Raji (cell line): Measurements from ENCODE around the gene KLF16.

Source experiments
- POLR2A ChIP-seq: IDR thresholded peaks from 2 replicates; pipeline ENCODE4 v1.6.1; 2011; ENCODE audit warnings: low read depth, low read length, control low read depth; ENCODE audit not compliant: insufficient read depth

Gene KLF16

DNA sequence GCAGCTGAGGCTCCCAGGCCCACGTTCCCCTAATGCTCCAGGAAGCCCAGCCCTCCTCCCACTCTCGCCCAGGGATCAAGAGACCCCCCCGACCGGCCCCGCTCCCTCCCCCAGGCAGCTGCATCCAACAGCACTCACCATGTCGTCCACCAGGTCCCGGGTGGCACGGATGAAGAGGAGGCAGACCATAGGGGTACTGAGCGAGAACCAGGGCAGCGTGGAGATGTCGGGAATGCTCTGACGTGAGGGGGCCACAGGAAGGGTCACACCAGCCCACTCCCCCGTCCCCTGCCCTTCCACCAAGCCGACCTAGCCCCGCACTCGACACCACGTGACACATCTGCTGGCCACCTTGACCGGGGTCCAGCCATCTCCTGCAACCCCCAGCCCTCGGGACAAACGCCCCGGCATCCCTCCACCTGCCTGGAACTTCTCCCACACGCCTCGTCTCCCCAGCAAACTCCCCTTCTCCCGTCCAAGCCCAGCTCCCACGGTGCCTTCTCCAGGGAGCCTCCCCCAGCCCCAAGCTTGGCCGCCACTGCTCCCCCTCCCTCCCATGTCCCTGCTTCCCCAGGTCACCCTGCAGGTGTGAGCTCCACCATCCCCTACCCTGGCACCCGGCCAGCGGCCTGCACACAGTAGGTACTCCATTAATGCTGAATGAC is 56.2 kb downstream of the KLF16 start:
- TF ChIP-seq POLR2A: no peak

GRCh38 chr19:1806184-1807029 is 57.0 kb downstream of the KLF16 start:
- TF ChIP-seq POLR2A: no peak

DNA sequence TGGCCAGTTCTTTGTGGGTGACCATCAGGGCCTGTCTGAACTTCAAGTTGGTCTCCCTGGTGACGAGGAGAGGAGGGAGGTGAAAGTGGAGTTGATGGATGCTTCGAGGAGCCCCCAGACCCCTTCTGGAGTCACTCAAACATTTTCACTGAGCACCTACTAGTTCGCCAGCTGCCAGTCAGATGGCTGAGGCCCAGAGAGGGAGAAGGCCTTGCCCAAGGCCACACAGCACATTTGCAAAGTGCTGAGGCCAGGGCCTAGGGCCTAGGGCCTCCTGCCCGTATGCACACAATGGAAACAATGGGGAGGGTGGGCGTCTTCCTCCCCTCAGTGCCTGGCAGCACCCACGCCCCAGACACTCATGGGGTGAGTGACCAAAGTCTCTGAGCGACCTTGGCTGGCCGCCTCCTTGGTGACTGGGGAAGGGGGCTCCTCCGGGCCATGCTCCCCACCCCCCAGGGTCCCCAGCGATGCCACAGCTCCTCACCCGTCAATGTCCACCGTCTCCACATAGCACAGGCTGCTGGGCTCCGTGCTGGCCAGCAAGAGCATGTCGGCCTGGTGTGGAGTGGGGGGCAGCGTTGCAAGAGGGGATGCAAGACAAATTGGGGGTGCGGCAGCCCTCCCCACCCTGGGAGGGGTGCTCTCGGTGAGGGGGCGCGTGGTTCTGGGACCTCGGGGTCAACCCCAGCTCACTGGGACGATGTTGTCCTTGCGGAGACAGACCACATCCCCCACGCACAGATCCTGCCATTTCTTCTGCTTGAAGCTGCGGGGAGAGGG is 57.8 kb downstream of the KLF16 start:
- no peak for TF ChIP-seq POLR2A

DNA sequence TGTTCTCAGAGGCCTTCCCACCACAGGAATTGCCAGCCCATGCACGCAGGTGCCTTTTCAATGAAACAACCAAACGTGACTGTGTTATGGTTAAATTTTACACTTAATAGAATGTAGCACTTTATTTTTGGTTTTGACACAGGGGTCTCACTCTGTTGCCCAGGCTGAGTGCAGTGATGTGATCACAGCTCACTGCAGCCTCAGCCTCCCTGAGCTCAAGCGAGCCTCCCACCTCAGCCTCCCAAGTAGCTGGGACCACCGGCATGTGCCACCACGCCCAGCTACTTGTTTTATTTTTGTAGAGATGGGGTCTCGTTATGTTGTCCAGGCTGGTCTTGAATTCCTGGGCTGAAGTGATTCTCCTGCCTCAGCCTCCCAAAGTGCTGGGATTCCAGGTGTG is 58.5 kb downstream of the KLF16 start:
- no peak for TF ChIP-seq POLR2A
